Measurements from ENCODE around the gene WDR91.
A peak's percentile ranks its signal among the peaks of the same experiment; 100 is the strongest.
"Not testable (repeated sequence)": the region's sequence is repeated elsewhere in the genome, so short reads cannot be mapped to it uniquely, and the experiment has no call there.

WDR91 gene

DNA sequence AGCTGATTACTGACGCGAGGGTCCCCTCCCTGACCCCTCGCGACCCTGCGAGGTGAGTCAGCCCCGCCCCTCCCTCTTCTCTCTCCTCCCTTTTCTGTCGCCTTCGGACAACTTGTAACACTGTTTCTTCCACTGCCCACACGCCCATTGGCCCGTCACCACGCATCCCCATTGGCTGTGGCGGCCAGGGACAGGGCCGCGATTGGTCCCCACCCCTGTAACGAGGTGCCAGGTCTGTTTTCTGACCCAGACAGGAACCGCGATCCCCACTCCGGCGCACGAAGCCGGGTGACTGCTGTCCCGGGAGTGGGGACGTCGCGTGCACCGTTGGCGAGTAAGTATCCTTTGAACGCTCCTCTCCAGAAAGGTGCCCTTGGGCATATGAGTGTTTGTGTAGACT is 22.2 kb upstream of the WDR91 start, which contains the start of gene STRA8:
STRA8 (plus strand) TSS at position 269 of the 400 bp plus-strand sequence. CDS start 6,687 bp downstream, outside the sequence.
- DNase-seq: no peak

DNA sequence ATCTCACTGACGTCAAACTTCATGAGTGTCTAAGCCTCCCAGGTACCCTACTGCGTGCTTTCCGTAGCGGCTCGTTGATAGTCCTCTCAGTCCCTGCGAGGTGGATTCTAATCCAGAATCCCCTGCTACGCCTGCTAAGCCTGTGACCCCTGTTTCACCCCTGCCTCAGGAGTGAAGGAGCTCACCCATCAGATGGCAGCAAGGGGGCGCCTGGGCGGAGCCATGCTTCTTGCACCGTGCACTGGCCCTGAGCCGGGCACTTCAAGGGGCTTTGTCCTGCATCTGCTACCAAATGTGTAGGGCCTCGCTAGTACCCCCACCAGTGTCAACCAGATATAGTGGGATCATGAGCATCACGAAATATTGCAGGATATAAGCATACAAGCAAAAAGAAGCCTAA is 21.4 kb upstream of the WDR91 start:
- DNase-seq: no peak

DNA sequence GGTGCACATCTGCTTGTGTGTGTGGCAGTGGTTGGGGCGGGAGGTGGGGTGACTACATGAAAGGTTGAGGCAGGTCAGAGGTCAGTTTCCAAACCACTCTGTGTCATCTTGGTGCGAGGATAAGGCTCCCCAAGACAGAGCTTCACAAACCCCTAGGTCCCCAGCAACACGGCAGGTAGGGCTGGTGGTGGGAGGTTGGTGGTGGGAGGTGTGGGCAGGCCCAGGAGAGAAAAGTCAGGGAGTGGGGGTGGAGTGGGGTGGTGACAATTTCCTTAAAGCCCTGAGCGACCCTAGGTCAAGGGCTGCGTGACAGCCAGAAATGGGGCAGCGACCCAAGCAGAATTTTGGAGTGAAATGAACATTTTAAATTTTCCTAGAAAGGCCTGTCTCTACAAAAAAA is 20.8 kb upstream of the WDR91 start:
- DNase-seq: no peak

DNA sequence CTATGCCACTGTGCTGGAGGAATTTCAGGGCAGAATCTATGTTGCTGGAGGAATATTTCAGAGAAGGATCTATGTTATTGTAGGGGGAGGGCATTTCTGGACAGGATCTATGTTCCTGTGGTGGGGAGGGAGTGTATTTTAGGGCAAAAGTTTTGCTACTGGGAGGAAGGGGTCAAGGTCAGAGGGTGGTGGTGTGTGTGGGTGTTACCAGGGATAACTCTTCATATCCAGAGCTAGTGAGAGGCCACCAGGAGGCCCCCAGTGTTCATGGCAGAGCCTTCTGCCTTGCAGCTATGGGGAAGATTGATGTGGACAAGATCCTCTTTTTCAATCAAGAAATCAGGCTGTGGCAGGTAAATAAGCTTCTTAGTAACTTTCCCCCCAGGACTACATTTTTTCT is 20.4 kb upstream of the WDR91 start:
- DNase-seq: no peak

DNA sequence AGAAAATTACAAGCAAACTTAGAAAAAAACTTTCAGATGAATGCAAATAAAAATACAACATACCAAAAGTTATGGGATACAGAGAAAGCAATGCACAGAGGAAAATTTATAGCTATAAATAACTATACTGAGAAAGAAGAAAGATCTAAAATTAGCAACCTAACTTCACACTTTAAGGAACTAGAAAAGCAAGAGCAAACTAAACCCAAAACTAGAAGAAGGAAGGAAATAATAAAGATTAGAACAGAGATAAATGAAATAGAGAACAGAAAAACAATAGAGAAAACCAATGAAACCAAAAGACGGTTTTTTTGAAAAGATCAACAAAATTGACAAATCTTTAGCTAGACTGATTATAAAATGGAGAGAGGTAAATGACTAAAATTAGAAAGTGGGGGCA is 12.7 kb upstream of the WDR91 start:
- no peak for DNase-seq

DNA sequence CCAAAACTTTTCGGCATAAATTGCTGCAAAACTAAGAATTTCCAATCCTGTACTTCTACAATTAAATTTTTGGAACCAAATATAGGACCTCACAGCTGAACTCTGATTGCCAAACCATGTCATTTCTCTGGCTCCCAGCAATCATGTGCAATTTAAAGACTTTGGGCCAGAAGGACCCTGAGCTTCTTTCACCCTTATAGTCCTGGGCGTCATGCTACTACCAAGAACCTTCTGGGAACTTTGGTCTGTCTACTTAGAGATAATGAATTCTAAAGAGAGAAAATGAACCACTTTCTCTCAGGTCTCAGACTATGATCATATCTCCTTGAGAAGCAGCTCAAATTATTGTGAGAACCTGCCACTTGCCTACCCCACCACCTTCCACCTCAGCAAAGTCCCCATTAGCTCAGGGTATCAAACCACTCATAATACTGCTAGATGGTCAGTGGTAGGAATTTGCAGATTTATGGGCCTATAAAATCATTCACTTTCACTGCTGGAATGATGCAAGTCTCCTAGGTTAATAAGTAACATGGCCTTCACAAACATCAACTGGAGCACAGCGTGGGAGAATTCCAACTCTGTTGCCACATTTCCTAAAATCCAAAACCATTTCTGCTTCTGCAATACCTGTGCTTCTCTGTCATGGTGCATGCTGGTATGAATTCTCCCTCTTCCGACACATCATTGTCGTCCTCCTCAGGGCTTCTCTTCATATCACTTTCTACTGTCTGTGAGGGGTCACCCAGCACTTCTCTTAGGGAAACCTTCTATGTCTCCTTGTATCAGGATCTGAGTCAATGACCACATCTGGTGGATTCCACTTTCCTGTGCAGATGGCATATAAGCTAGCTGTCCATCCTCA is 6.6 kb upstream of the WDR91 start:
- DNase-seq: no peak

DNA sequence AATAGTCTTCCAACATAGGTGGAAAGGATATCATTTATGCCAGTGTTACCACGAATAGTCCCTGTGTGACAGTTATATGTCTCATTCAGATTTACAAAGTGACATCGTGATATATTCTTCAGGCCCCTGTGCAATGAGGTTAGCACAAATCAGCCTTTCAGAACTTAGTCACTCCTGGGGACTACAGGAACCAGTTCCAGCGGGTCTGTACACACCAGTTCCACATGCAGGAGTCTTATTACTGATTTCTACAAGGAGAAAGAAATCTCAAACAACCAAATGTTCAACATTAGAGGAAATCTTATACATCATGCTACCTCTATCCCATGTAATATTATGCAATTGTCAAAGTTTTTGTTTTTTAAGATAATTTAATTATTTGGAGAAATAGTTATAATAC is 4.4 kb upstream of the WDR91 start:
- no peak for DNase-seq

DNA sequence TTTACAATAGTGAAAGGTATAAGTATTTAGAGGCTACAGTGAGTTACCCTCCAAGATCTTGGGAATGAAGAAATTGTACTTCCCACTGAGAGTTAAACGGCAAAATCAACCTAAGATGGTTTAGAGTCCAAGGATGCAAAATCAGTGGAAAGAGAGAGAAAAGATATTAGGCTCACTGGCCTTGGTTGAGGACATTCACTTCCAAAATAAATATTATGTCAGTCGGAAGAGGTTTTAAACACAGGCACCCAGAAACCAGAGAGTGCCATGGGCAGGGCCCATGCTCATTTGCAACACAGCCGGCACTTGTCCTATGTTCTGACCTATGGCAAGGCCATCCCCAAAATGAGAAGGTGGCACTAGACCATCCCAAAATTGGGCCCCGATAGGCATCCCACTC is 3.9 kb upstream of the WDR91 start:
- DNase-seq: no peak

DNA sequence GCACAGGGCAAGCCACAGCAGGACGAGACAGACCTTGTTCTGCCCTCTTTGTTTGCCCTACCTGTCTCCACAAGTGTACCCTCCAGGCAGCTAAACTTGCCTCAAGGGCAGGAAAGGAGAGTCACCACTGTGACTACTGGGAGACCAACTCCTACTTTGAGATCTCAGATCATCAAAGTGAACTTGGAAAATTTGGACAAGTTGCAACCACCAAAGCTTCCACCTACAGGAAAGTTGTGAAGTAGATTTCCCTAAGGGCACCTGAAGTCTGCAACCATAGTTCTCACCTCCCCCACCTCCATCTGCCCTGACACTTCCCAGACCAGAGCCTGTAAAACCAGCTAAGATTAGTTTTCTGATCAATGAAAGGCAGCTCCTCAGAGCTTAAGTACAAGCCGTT is 2.5 kb upstream of the WDR91 start:
- no peak for DNase-seq

DNA sequence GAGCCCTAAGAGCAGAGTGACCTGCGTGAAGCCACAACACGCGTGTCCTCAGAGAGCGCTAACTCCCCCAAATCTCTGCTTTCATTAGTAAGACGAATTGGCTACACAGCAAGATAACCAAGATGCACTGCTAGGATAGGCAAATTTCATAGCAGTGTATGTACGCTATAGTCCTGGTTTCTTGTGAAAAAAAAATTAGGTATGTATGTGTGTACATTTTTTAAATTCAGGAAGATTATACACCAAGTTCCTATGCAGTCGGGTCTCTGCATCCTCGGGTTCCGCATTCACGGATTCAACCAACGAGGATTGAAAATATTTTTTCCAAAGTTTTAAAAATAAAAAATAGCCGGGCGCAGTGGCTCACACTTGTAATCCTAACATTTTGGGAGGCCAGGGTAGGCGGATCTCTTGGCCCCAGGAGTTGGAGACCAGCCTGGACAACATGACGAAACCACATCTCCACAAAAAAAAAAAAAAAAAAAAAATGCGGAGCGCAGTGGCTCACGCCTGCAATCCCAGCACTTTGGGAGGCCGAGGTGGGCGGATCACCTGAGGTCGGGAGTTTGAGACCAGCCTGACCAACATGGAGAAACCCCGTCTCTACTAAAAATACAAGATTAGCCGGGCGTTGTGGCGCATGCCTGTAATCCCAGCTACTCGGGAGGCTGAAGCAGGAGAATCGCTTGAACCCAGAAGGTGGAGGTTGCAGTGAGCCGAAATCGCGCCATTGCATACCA is 790 bp upstream of the WDR91 start:
- not testable (repeated sequence) for DNase-seq

DNA sequence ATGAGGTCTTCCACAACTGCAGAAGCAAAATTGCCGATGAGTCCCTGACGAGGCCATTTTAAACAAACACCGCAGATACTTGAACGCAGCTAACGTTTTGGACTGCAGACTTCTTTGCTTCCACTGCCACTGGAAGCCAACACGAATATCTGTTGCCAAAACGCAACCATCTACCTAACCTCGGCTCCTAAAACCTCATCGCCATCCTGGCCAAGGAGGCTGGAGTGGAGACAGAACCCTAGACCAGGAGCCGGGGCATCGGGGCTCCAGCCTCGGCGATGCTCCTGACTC is 493 bp downstream of the WDR91 start:
- peak in 1 of 5 donors; percentile 35 for DNase-seq

DNA sequence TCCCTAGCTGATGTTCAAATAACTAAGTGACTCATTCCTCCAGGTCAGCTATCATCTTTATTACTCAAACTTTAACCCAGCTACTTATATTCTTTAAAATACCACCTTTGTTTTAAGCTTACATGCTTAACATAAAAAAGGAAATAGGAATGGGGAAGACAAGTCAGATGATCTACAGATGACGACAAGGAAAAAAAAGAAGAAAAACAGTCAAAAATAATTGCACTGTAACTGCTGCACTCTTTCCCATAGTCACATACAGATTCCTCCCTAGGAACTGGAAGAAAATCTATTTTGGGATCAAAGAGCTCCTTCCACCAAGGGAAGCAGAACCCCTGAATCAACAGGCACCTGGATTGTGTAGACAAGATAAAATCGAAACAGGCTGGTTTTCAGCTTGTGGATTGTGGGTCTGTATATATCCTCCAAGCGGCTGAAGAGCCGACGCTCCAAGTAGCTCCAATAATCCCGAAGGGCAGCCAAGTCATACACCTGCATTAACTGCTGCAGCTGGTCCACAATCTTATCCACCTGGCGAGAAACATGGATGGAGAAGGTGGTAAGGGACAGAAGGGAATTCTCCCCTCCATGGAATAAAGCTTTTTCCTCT is 2.0 kb downstream of the WDR91 start:
- DNase-seq: no peak

DNA sequence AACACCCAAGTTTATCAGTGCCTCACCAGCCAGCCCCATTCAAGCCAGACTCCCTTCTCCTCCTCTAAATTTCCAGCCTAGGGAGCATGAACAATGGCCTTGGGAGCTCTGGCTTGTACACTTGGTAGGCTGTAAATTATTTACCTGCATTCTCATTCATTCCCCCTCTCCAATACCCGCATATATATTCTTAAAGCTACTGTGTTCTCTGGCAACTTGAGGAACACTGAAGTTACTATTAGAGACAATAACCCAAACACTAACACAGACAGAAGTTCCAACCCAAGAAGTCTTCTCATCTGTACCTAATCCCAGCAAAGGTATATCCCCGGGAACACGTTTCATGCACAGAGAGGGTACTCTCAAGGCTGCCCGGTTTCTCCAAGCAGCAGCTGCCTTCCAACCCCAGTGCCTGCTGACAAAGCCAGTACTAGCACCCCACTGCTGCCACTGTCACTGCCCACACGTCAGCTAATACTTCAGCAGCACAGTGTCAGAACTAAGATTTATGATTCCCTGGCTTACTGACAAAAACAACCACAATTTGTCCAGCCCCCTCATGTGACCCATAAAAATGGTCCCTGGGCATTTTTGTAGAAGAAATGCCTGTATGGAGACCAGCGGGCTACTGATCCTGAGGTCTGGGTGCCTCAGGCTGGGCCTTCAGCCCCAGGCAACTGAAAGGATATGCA is 3.1 kb downstream of the WDR91 start:
- no peak for DNase-seq

DNA sequence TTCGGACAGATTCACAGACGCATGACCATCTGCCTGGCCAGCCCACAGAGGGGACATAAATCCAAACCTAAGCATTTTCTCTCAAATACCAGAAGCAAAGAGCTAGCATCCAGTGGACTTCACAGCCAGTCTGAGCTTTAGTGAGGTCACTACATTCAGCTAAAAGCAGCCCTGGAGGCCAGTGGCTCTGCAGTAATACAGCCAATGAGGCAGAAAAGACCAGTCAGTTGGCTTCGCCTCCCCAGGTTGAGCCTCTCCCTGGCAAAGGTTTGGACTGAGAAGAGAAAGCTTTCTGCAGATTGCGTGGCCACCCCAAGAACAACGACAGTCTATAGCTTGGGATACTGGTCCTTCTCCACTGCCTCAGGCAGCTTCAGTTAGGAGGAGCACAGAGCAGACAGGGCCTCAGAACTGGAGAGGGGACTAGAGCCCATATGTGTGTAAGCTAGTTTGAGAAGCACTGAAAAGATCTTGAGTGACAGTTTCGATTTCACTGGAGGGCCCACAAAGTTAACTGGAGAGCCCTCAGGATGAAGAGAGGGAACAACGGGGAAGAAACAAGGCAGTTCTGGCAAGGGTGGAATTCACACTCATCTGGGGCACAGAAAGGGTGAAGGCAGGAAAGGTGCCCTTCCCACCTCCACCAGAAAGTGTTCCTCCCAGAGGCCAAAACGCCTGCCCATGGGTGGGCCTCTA is 3.8 kb downstream of the WDR91 start:
- DNase-seq: no peak

DNA sequence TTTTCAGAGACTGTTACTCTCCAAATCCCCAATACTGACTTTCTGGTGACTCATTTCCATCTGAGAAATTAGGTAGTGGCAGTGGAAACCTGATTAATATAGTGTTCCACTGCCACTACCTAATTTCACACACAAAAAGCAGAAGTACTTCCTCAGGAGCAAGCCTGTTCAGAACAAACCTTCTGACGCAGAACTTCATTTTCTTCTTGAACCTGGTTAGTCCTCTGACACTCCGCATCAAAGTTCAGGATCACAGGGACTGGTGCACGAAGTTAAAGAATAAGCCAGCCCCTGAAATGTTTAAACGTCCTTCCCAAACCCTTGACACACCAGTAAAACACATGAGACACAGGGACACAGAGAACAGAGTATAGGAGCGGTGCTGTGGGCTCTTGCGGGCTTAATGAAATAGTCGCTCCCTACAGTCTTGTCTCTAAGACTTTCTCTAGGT is 4.4 kb downstream of the WDR91 start:
- DNase-seq: peak in 1 of 5 donors; percentile 12

DNA sequence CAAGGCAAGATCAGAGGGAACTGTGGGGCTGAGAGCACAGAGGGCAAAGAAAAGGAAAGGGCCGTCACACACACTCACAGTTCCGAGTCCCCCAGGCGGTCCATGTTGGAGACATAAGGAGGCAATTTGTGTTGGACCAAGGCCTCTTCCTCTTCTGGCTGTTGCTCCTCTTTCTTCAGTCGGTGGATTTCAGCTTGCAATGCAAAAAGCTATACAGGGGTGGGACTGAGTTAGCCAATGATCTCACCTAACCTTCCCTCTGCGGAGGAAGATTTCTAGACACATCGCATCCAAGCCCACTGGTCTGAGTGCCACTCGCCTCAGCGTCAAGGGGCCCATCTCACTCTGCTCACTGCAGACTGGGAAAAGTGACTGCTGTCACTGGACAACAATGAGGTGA is 5.5 kb downstream of the WDR91 start:
- no peak for DNase-seq

DNA sequence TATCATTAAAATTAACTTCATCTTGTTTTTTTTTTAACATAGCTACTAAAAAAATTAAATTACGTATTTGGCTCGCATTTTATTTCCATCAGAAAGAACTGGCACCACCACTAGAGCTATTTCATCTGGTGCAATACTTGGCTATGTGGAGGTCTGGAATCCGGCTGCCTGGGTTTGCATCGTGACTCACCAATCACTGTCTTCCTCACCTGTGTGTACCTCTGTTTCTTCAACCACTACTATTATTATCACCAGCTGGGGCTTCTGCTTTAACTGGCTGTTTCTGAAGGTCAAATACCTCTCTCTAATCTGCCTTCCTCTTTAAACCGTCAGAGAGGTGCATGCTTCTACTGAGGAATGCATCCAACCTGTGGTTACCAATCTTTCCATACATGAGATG is 6.5 kb downstream of the WDR91 start:
- DNase-seq: no peak

DNA sequence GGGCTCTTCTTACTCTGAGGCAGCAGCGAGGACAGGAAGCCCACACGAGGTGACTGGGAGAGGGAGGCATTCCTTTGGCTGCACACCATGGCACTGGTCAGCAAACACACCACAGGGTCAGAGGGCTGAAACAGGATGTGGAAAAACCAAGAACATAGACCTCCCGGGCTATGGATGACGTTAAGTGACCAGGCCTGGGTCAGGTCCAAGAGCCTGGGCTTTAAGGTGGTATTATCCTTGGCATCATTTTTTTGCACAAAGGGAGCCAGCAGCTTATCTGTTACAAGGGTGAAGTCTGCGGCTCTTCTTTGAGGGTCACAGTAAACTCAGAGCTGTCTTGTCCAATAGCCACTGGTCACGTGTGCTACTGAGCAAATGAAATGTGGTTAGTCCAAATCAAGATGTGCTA is 7.0 kb downstream of the WDR91 start:
- no peak for DNase-seq

DNA sequence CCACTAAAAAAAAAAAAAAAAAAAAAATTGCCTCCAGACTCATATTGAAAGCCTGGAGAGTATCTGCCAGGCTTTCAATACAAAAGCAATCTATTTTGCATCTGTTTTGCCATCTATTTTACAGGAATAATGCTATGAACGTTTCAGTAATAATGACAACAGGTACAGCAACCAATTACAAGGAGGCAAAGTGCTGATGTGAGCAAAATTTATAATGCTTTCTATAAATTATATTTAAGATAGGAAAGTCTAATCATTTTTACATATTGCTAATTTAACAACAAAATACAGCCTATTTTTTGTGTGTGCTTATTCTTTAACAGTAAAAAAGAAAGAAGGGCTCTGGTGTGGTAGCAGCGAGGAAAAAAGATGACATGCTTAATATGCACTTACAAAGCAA is 10.0 kb downstream of the WDR91 start:
- DNase-seq: no peak

DNA sequence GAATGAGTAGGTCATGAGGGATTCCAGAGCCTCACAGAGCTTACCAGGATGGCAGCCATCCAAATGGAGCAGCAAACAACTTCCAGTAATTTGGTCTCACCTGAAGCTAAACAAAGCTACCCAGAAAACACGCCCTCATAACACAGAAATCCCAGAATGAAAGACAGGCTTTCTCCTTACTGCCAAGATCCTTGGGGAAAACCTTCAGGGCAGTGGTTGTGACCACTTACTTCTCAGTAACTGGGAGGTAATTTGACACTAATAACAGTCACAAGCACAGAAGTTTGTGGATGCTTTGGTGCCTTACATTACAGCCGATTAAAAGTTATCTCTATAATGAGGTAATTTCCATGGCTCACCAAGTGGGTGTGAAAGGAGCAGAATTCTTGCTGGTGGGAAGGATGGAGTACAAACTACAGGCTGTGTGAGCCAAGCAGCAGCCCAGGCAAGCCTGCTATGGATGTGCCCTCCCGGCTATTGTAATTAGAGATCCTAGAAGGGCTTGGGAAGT is 10.4 kb downstream of the WDR91 start:
- DNase-seq: no peak

DNA sequence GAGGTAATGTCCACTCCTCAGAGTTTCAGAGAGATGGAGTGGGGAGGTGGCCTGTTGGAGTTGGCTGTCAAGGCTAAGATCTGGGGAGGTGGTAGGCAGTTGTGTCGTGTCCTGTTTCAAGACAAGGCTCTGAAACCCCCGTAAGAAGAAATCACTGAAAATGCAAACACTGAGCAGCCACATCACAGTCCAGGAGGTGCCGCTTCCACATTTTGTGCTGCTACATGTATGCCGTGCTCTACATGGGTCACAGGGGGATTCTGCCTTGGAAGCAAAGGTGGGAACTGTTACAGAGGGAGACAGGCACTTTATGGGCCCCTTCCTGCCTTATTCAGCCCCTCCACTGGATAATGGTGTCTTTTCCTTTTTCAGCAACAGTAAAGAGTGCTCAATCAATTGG is 11.9 kb downstream of the WDR91 start:
- DNase-seq: no peak

DNA sequence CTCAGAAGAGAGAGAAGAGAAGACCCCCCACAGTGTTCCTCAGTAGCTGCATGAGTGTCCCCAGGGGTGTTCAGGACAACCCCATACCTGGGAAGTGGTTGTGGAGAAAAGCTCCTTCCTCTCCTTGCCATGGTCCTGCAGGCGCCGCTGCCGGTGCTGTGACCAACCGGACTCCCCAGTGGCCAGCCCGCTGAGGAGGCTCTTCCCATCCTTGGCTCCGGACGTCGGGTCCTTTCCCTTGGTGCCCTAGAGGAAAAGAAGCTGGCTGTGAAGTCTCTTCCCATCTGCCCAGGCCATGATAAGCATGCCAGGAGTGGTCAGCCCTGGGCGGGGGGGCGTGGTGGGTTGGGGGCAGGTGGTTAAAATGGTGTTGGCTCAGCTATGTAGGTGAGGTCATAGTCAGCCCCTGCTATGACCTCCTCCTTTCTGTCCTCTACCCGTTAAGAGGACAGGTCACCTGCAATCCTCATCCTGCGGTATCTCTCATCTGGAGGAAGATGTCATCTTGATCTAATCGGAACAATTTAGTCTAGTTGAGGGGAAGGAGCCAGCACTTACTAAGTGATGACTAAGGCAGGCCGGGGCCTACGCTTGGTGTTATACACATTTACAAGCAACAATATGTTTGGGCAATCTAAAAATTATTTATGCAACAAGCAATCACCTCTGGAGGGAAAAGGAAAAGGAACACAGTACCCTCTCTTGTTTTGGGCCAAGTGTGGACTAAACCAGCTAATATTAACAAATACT is 13.2 kb downstream of the WDR91 start:
- no peak for DNase-seq
